NCI-H2171 (cell line): ENCODE measurements around the gene OR8K1.

Experiments used
- DNase-seq: peaks from one replicate; lab custom pipeline; 2025; lab: John Stamatoyannopoulos, UW

Gene OR8K1

GRCh38 chr11:56345739-56346138, at the start of gene OR8K1:
Gene OR8K1, plus strand, starts transcription at chr11:56346039. Its CDS starts 0 bp downstream, at chr11:56346039.
- no peak for DNase-seq

- DNase-seq = no peak
Measured at GRCh38 chr11:56296898-56297297, 48.9 kb upstream of the OR8K1 start.

GRCh38 chr11:56307836-56308235, 38.0 kb upstream of the OR8K1 start:
- DNase-seq = no peak

GRCh38 chr11:56314844-56315243, 31.0 kb upstream of the OR8K1 start, which contains the start of gene OR8K3:
Gene OR8K3, plus strand, starts transcription at chr11:56315144. Its CDS starts 3,163 bp downstream, at chr11:56318307.
- no peak for DNase-seq

- no peak for DNase-seq
Measured at GRCh38 chr11:56331861-56332491, 13.9 kb upstream of the OR8K1 start.

GRCh38 chr11:56333156-56333555, 12.7 kb upstream of the OR8K1 start:
- no peak for DNase-seq

- DNase-seq = no peak
Measured at GRCh38 chr11:56340289-56340688, 5.5 kb upstream of the OR8K1 start.

GRCh38 chr11:56353991-56354390, 8.2 kb downstream of the OR8K1 start, which contains the start of gene OR8J1:
Gene OR8J1, plus strand, starts transcription at chr11:56354291. Its CDS starts 5,956 bp downstream, at chr11:56360247.
- DNase-seq = no peak

GRCh38 chr11:56375324-56375723, 29.5 kb downstream of the OR8K1 start, which contains the start of gene OR8U1:
Gene OR8U1, plus strand, starts transcription at chr11:56375624. Its CDS starts 0 bp downstream, at chr11:56375624.
- DNase-seq = no peak

GRCh38 chr11:56380120-56380519, 34.3 kb downstream of the OR8K1 start:
- DNase-seq = no peak

GRCh38 chr11:56394381-56394780, 48.5 kb downstream of the OR8K1 start:
- DNase-seq = no peak

GRCh38 chr11:56396047-56396446, 50.2 kb downstream of the OR8K1 start:
- DNase-seq = no peak
